ENCODE measurements around the gene CTF1. TPM values are rescaled to one million over a fixed set of nuclear protein-coding genes. Genes with fewer than 3 reads are reported as not detected.

The CTF1 gene
- total RNA-seq, 1 donor = 3.3 TPM

DNA sequence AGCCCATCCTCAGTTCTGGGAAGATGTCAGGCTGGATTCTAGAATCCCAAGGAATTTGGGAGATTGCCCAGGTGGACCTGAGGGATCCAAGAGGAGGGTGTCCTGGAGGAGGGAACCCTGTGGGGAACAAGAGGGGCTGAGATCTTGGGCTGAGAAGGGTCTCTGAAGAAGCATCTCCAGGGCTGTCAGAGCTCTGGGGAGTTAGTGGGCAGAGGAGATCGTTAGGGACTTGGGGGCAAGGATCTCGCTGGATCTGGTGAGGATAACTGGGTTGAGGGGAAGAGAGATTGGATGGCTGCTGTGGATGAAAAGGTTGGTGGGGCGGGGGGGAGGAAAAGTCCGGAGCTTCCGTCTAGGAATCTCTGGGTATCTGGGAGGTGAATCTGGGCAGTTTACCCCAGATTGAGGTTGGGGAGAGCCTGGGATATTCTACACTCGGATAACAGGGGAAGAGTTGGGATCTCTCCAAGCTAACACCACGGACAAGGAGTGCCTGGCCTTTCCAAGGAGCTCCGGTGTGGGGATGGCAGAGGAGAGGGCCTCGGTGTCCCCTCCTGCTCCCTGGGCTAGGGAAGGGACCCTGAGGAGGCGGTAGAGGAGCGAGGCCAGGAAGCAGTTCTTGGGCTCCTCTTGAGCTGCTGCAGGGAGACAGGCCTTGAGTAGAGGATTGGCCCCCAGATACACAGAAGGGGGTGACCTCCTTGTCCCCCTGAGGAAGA, 28.7 kb downstream of the CTF1 start:
- Histone ChIP-seq H3K27ac (ENCODE audit: low read depth, low read length) (no peak overlapping the region), H3K9me3 (ENCODE audit: low read depth, low read length) (no peaks in the 10 kb centered on the region), H4K20me1 (ENCODE audit: insufficient read depth, low read length) (peaks cover 9% of the 10 kb centered on the region), H3K4me2 (ENCODE audit: insufficient read depth, low read length) (peak overlapping the region; percentile 82), H2AFZ (ENCODE audit: low read length) (no peak overlapping the region), H3K79me2 (ENCODE audit: insufficient read depth, low read length) (peaks cover 7% of the 10 kb centered on the region), H3K4me3 (ENCODE audit: insufficient read depth, low read length) (peak overlapping the region; percentile 76), H3K27me3 (ENCODE audit: insufficient read depth, low read length) (no peaks in the 10 kb centered on the region), H3K4me1 (ENCODE audit: insufficient read depth, low read length) (peaks cover 18% of the 10 kb centered on the region), H3K36me3 (ENCODE audit: insufficient read depth, low read length) (peaks cover 25% of the 10 kb centered on the region)
- TF ChIP-seq, protein P1, sequence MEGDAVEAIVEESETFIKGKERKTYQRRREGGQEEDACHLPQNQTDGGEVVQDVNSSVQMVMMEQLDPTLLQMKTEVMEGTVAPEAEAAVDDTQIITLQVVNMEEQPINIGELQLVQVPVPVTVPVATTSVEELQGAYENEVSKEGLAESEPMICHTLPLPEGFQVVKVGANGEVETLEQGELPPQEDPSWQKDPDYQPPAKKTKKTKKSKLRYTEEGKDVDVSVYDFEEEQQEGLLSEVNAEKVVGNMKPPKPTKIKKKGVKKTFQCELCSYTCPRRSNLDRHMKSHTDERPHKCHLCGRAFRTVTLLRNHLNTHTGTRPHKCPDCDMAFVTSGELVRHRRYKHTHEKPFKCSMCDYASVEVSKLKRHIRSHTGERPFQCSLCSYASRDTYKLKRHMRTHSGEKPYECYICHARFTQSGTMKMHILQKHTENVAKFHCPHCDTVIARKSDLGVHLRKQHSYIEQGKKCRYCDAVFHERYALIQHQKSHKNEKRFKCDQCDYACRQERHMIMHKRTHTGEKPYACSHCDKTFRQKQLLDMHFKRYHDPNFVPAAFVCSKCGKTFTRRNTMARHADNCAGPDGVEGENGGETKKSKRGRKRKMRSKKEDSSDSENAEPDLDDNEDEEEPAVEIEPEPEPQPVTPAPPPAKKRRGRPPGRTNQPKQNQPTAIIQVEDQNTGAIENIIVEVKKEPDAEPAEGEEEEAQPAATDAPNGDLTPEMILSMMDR (IDR thresholded peaks at IDR 0.05; ENCODE audit: extremely low read depth, low read depth, low read length) = no peak
- DNase-seq (ENCODE audit: insufficient read length, low spot score, missing footprints) = peak; percentile 89

DNA sequence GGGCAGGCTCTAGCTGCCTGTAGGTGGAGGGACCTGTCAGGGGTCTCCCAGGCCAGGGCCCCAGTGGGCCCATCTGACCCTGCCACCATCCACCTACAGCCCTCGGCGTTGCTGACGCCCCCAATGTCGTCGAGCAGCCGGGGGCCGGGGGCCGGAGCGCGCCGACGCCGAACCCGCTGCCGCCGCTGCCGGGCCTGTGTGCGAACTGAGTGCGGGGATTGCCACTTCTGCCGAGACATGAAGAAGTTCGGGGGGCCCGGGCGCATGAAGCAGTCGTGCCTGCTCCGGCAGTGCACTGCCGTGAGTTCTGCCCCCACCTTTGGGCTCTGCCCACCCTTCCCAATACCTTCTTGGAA, 29.2 kb downstream of the CTF1 start:
- H3K4me2 ChIP-seq (ENCODE audit: insufficient read depth, low read length) = peak overlapping the region; percentile 82
- no peak overlapping the region for H2AFZ ChIP-seq (ENCODE audit: low read length)
- H4K20me1 ChIP-seq (ENCODE audit: insufficient read depth, low read length) = peaks cover 9% of the 10 kb centered on the region
- H3K36me3 ChIP-seq (ENCODE audit: insufficient read depth, low read length) = peaks cover 31% of the 10 kb centered on the region
- no peak overlapping the region for H3K4me3 ChIP-seq (ENCODE audit: insufficient read depth, low read length)
- H3K9me3 ChIP-seq (ENCODE audit: low read depth, low read length) = no peaks in the 10 kb centered on the region
- peak; percentile 66 for DNase-seq (ENCODE audit: insufficient read length, low spot score, missing footprints)
- no peaks in the 10 kb centered on the region for H3K27me3 ChIP-seq (ENCODE audit: insufficient read depth, low read length)
- H3K79me2 ChIP-seq (ENCODE audit: insufficient read depth, low read length) = peaks cover 7% of the 10 kb centered on the region
- H3K4me1 ChIP-seq (ENCODE audit: insufficient read depth, low read length) = peaks cover 18% of the 10 kb centered on the region
- TF ChIP-seq, protein P1 (IDR thresholded peaks at IDR 0.05; ENCODE audit: extremely low read depth, low read depth, low read length) = no peak
- no peak overlapping the region for H3K27ac ChIP-seq (ENCODE audit: low read depth, low read length)

DNA sequence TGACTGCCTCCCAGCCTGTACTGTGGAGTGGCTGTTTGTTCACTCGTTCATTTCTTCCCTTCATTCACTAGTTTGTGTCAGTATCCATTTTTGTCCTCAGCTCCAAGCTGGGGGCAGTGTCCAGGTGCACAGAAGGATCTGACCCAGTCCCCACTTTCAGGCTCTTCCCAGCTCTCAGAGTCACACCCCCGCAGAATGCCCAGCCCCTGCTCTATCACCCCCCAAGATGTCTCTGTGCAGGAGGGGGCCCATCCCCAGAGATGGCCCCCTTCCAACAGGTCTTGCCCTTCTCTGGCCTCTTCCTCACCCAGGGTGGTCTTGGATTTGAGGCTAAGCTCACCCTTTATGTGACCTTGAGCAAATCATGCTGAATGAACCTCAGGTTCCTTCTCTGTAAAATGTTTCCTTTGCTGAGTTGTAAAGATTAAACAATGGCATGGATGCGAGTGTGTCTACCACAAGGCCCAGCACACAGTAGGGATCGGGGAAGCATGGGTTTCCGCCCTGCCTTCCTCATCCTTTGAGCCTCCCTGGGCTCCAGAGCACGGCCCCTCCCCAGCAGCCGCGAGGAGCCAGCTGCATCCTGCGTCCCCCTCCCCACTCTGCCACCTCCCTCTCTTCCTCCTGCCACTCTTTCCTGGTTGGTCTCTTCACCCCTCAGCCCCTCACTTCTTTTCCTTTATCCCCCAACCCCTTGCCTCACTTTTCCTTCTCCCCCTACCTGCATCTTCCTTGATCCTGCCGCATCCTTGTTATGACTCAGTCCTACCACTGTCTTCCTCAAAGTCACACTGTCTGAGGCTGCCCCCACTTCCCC, 29.8 kb downstream of the CTF1 start:
- no peak overlapping the region for H3K4me3 ChIP-seq (ENCODE audit: insufficient read depth, low read length)
- no peak overlapping the region for H3K4me2 ChIP-seq (ENCODE audit: insufficient read depth, low read length)
- DNase-seq (ENCODE audit: insufficient read length, low spot score, missing footprints) = peak; percentile 68
- peaks cover 9% of the 10 kb centered on the region for H4K20me1 ChIP-seq (ENCODE audit: insufficient read depth, low read length)
- H3K9me3 ChIP-seq (ENCODE audit: low read depth, low read length) = no peaks in the 10 kb centered on the region
- peaks cover 18% of the 10 kb centered on the region for H3K4me1 ChIP-seq (ENCODE audit: insufficient read depth, low read length)
- H3K27me3 ChIP-seq (ENCODE audit: insufficient read depth, low read length) = no peaks in the 10 kb centered on the region
- no peak overlapping the region for H2AFZ ChIP-seq (ENCODE audit: low read length)
- peaks cover 35% of the 10 kb centered on the region for H3K36me3 ChIP-seq (ENCODE audit: insufficient read depth, low read length)
- peaks cover 7% of the 10 kb centered on the region for H3K79me2 ChIP-seq (ENCODE audit: insufficient read depth, low read length)
- H3K27ac ChIP-seq (ENCODE audit: low read depth, low read length) = no peak overlapping the region
- TF ChIP-seq, protein P1 (IDR thresholded peaks at IDR 0.05; ENCODE audit: extremely low read depth, low read depth, low read length) = no peak
